ENCODE measurements around the gene SLC7A10. TPM values are rescaled to one million over a fixed set of nuclear protein-coding genes. Genes with fewer than 3 reads are reported as not detected.

Gene SLC7A10
- total and polyA plus RNA-seq, 4 experiments from 2014 or later, result not detected

- peak overlapping the region; percentile 36 for H3K27ac ChIP-seq (ENCODE audit: low read depth, low read length)
These were observed 65.8 kb downstream of the SLC7A10 start for GRCh38 chr19:33159893-33160292.

DNA sequence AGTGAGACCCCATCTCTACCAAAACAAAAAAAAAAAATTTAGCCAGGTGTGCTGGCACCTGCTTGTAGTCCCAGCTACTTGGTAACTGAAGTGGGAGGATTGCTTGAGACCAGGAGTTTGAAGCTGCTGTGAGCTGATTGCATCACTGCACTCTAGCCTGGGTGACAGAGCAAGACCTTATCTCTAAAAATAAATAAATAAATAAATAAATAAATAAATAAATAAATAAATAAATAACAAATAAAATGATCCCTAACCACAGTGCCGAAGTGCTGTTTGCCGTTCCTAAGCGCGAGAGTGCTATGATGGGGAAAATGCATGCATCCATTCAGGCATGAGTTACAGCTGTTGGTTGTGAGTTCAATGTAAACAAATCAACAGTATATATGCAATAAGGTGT lies 66.5 kb downstream of the SLC7A10 start:
- H3K36me3 ChIP-seq (ENCODE audit: insufficient read depth, low read length), result no peaks in the 10 kb centered on the region
- no peak for DNase-seq
- Mint-ChIP-seq H3K27ac (peak overlapping the region in 1 of 7 donors; percentile 30), H3K4me3 (peak overlapping the region in 1 of 8 donors; percentile 14), H3K36me3 (no peaks in the 10 kb centered on the region), H3K4me1 (peaks cover 26 to 45% (median 34%) of the 10 kb centered on the region in 4 donors), H3K27me3 (no peaks in the 10 kb centered on the region), H3K9me3 (no peaks in the 10 kb centered on the region)
- no peaks in the 10 kb centered on the region for H3K9me3 ChIP-seq (ENCODE audit: control insufficient read depth in 1 of 2, low read length in 2 of 2)
- CTCF ChIA-PET (ENCODE audit: partially characterized antibody), result interaction anchor here (1.1 to 4.2 kb wide), 7 partner anchors 8 to 271 kb away, joined by 3 to 43 read pairs (median 4); no protein-coding TSS in a partner anchor
- H3K4me1 ChIP-seq (ENCODE audit: insufficient read depth, low read length), result peaks cover 33% of the 10 kb centered on the region
- H3K27me3 ChIP-seq (ENCODE audit: insufficient read depth, low read length), result no peaks in the 10 kb centered on the region
- H3K4me3 ChIP-seq (ENCODE audit: low read length in 2 of 2), result no peak overlapping the region
- POLR2A ChIA-PET (ENCODE audit: partially characterized antibody), result interaction anchor here (1.4 to 8.3 kb wide), 2 partner anchors 17 to 144 kb away, joined by 3 to 160 read pairs; no protein-coding TSS in a partner anchor
- intact Hi-C loops (cut with micrococcal nuclease), result no loop called here
- no peak overlapping the region for H3K27ac ChIP-seq (ENCODE audit: low read depth, low read length)

More at GRCh38 chr19:33159893-33160292, 65.8 kb downstream of the SLC7A10 start:
- no peaks in the 10 kb centered on the region for H3K9me3 Mint-ChIP-seq
- H3K27me3 Mint-ChIP-seq, result no peaks in the 10 kb centered on the region
- intact Hi-C loops (cut with micrococcal nuclease), result loop anchor here (1.0 kb wide), 1 partner anchor 17 kb away; no protein-coding TSS in a partner anchor
- no peak overlapping the region for H3K4me3 ChIP-seq (ENCODE audit: low read length in 2 of 2)
- H3K9me3 ChIP-seq (ENCODE audit: control insufficient read depth in 1 of 2, low read length in 2 of 2), result no peaks in the 10 kb centered on the region
- ChIA-PET CTCF (ENCODE audit: partially characterized antibody) (interaction anchor here (0.9 to 4.2 kb wide), 10 partner anchors 9 to 271 kb away, joined by 3 to 43 read pairs (median 4); no protein-coding TSS in a partner anchor), POLR2A (ENCODE audit: partially characterized antibody) (interaction anchor here (0.9 to 8.3 kb wide), 6 partner anchors 11 to 214 kb away, joined by 3 to 160 read pairs (median 6); partner anchors contain the start of gene CEBPG)
- no peaks in the 10 kb centered on the region for H3K36me3 Mint-ChIP-seq
- peak overlapping the region in 7 of 8 donors; percentile 43 to 86 (median 62) for H3K4me3 Mint-ChIP-seq
- peaks cover 26 to 45% (median 34%) of the 10 kb centered on the region in 4 donors for H3K4me1 Mint-ChIP-seq
- peak overlapping the region; percentile 76 to 94 (median 89) for H3K27ac Mint-ChIP-seq
- peaks cover 33% of the 10 kb centered on the region for H3K4me1 ChIP-seq (ENCODE audit: insufficient read depth, low read length)
- no peaks in the 10 kb centered on the region for H3K36me3 ChIP-seq (ENCODE audit: insufficient read depth, low read length)
- DNase-seq, result no peak
- H3K27me3 ChIP-seq (ENCODE audit: insufficient read depth, low read length), result no peaks in the 10 kb centered on the region

Other genes with a start within 250 kb of the SLC7A10 start
- gene RHPN2, start 161.0 kb downstream of the SLC7A10 start, total RNA-seq, result under 1 TPM; 0.14 to 0.20 TPM
- gene RHPN2, start 161.0 kb downstream of the SLC7A10 start, polyA plus RNA-seq, result under 1 TPM in 1 of 2 donors, not detected in 1; 0.22 TPM
- gene GPATCH1, start 144.7 kb downstream of the SLC7A10 start, total RNA-seq, result 10 to 100 TPM; 15.5 to 16.7 TPM
- gene GPATCH1, start 144.7 kb downstream of the SLC7A10 start, polyA plus RNA-seq, result 1 to 10 TPM; 3.3 to 6.0 TPM
- gene WDR88, start 93.7 kb downstream of the SLC7A10 start, total RNA-seq, result under 1 TPM; 0.58 TPM
- under 1 TPM; 0.11 to 0.28 TPM for gene WDR88, start 93.7 kb downstream of the SLC7A10 start, polyA plus RNA-seq
- under 1 TPM in 1 of 2 experiments, not detected in 1; 0.32 TPM for gene LRP3, start 31.5 kb downstream of the SLC7A10 start, total RNA-seq
- gene LRP3, start 31.5 kb downstream of the SLC7A10 start, polyA plus RNA-seq, result not detected
- 1 to 10 TPM; 2.3 to 2.4 TPM for gene CEBPA, start 76.7 kb upstream of the SLC7A10 start, total RNA-seq
- under 1 TPM; 0.20 to 0.94 TPM for gene CEBPA, start 76.7 kb upstream of the SLC7A10 start, polyA plus RNA-seq
- gene CEBPG, start 147.9 kb upstream of the SLC7A10 start, total RNA-seq, result 10 to 100 TPM; 26.9 to 27.2 TPM
- 10 to 100 TPM in 1 of 2 donors, 1 to 10 TPM in 1; 8.9 to 13.3 TPM for gene CEBPG, start 147.9 kb upstream of the SLC7A10 start, polyA plus RNA-seq

All from CD4-positive, alpha-beta memory T cell (primary cell).